Left hindlimb (tissue), 1 donor: Measurements from ENCODE around the gene KCNMB2.

ENCODE experiments used
- DNase-seq: peaks from one replicate; pipeline ENCODE4 v3.0.0-alpha.2; 2018

The KCNMB2 gene

DNA sequence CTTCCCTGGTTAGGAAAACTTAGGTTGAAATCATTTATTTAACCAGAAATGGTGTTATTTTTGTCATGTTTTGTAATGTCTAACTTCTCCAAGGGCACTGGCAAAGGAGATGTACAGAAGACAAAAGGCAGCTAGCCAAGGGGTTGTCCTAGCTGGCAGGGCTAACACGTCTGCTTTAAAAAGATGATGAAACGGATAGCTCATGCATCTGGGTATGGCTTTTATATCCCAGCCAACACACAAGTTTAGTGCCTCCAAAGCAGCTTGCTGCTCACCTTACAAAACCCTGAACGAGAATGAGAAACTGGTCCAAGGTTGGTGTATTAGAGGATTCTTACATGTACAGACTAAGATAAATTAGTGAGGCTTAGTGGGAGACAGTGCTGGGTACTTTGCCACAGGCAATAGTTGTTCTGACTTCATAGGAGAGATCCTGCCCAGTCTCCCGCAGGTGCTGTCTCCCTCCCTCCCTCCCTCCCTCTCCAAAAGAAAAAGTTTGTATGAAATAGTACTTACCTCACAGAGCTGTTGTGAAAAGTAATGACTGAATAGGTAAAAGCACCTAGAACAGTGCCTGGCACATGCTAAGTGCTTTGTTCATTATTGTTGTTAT is 47.8 kb downstream of the KCNMB2 start:
- DNase-seq: no peak

DNA sequence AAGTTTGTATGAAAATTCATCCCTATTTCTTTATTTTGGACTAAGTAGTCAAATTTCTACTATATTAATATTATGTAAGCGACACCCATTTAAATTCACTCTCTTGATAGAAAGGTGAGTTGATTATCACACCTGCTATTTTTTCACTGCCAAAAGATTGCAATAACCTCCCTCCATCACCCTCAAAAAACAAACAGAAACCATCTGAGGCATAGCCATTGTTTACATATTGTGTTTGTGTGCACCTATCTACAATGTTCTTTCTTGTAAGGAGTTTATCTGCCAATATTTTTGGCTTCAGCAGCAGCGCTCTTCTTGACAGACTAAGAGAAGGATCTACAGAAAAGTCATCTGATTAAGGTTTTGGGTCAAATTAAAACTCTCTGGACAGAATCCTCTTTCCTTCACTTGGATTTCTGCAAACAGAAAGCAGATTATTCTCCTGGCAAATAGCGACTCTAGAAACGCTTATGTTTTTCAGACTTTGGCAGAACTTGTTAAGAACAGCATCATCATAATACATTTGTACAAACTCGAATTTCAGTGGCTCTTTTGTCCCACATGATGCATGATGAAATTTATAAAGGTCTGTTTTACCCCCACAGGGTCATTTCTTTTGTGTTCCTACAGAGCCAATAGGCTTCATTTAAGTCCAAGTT is 48.6 kb downstream of the KCNMB2 start:
- DNase-seq: no peak

DNA sequence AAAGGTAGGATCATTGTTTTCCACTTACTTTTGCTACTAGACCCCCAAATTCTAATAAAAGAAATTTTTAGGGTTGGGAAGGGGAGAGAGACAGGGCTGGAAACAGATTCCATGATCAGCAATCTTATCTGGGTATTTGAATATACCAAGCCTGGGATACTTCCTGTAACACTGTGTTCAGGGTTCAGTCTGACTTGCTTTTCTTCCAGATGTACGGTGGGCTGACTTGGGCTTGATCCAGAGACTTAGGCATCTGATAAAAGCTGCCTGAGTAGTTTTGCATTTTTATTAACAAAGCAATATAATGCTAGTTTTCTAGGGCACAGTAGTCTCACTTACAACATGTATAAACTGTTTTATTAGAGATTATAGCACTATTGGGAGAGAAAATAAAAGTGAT is 49.2 kb downstream of the KCNMB2 start:
- no peak for DNase-seq

DNA sequence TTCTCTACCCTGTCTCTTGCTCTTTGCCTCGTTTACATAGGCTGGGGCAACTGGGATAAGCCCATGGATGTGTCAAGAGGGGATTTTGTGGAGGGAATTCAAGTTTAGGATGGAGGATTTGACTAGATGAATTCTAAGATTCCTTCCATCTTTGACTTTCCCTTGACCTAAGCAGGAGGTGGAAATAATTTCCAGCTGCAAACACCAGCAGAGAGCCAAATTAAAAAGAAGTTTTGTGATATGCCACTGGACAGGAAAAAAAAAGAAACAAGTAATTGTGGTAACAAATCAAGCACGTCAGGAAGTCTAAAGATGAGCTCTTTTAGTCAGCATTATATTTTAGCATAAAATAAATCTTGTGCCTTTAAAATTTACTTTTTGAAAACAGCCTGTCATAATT is 49.8 kb downstream of the KCNMB2 start:
- no peak for DNase-seq

DNA sequence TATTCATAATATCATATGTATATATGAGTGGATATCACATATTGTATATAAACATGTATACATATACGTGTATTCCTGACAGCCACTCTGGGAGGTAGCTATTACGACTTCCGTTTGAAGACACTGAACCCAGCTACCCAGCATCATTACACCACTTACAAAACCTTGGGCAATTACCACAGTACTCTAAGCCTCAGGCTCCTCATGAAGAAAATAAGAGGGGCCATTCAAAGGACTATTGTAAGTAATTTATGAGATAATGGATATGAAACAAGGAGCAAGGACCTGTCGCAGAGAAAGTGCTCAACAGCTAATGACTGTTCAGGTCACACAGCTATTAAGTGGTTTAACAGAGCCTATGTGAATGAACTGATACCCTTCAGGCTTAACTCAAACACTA is 52.4 kb downstream of the KCNMB2 start:
- DNase-seq: no peak

DNA sequence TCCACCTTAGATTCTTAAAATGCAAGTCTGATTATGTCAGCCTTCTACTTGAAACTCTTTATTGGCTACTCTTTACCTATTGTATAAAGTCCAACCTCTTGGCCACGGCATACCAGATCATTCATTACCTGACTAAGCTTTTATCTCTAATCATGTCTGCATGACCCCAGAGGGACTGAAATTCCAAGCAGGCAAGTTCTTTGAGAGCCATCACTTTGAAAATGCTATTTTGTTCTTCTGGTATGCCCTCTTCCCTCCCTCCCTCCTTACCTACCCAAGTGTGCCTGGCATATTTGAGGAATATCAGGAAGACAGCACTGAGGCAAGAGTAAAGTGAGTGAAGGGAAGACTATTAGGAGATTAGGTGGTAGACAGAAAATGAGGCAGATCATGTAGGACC is 57.5 kb downstream of the KCNMB2 start:
- no peak for DNase-seq

DNA sequence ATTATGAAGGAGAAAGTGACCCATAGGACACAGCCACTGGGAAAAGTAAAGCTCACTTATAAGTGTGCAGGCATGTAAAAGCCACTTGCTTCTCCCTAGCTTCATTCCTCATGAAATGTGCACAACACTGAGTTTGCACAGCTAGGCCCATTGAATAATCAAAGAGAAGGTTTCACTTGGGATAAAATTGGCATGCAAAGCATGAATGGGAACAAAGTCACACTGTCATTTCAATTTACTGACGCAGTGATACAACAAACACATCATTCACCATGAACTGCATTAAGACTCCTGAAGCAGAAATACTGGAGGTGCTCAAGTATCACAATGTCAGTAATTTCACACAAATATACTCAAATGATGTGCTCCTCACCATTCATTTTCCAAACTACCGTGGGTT is 61.1 kb downstream of the KCNMB2 start:
- DNase-seq: no peak

DNA sequence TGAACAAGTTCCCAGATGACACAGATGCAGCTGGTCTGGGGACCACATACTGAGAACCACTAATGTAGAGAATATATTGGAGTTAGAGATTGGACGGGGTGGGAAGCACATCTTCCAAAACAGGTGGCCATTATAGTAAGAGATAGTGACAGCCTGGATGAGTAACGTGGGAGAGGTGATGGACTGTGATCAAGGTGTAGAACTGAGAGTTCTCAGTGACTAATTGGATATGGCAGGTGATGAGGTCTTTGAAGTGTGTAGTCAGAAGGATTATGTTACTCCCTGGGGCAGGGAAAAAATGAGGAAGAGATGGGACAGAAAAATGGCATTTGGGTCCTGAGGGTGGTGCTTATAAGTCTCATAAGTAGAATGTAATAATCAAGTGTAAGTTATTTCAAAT is 66.6 kb downstream of the KCNMB2 start:
- no peak for DNase-seq

DNA sequence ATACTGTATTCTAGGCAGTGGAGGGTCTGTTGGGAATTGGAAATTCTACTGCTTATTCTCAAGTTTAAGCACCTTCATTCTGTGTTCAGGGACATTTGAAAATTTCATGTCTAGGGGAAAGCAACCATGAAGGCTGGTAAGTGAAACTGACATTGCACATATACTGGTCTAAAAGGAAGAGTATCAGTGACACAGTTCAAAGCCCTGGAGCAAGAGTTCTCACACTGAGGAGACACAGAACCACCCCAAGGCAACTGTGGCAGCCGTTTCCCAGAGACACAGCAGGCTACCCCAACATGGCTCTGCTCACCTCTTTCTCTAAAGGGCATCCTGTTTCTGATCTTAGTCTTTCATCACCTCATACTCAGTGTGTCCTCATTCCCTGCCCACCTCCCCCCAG is 67.5 kb downstream of the KCNMB2 start:
- no peak for DNase-seq

DNA sequence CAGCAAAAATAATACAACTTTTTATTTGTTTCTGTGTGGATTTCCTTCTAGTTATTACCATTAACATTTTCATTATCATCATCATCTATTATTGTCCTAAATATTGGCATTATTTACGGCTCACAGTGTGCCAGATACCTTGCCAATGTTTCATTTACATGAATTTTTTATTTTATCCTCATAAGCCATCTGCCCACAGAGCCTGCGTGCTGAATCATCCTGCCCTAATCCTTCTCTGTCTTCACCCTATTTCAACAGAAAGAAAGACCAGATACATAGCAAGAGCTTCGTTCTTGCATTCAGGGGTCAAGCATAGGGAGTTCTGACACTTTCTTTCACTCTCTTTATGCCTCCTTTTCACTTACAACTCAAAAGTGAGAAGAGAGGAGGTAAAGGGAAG is 82.0 kb downstream of the KCNMB2 start:
- no peak for DNase-seq

DNA sequence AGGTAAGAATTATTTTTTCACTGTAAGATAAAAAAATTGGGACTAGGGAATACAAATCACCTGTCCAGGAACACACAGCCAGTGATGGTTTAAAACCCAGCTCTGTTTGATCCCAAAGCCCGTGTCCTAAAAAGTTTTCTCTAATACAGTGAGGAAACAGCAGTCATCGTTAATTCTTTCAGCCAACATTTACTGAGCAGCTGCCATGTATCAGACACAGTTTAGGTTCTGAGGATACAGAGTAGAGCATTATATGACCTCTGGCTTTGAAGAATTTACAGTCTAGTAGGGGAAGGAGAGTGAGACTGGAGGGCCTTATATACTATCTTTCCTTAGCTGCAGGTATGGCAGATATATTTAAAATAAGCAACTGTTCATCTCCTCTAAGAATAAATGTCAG is 82.7 kb downstream of the KCNMB2 start:
- DNase-seq: no peak

DNA sequence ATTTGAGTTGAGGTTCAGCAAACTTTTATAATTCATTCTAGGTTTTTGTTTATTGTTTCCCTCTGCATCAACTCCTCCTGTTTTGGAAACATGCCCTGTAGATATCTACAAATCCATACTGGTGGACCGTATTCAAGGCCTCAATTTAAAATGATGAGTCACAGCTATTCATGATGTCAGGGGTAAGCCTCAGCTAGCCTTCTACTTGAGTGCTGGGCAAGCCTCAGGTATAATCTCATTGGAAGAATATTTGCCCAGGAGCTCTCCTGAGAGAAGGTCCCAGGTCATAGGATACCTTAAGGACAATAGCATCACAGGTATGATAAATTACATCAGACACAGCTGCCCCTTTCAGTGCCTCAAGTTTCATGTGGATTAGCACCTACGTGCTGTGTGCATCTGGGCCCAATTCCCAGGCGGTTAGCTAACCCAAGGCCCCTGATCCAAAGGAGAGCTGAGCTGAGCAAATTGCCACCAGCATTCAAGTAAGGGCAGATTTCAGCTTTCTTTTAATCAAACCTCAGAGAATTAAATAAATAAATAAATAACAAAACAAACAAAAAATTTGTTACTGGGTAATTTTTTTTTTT is 87.5 kb downstream of the KCNMB2 start:
- no peak for DNase-seq

DNA sequence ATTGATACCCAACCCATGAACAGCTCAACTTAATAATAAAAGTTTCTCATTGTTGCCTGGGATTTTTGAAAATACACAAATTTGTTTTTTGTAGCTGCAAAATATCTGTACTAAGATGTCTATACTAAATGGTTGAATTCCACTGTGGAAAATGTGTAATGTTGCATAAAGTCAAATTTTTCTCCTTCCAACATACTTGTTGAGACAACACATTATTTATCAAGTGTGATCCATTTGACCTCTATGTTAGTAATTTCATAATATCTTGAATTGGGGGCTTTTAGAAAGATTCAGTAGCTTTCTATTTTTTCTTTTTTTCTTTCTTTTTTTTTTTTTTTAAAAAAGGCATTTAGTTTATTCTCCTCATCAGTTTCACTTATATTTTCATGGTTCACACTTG is 88.0 kb downstream of the KCNMB2 start:
- DNase-seq: no peak

DNA sequence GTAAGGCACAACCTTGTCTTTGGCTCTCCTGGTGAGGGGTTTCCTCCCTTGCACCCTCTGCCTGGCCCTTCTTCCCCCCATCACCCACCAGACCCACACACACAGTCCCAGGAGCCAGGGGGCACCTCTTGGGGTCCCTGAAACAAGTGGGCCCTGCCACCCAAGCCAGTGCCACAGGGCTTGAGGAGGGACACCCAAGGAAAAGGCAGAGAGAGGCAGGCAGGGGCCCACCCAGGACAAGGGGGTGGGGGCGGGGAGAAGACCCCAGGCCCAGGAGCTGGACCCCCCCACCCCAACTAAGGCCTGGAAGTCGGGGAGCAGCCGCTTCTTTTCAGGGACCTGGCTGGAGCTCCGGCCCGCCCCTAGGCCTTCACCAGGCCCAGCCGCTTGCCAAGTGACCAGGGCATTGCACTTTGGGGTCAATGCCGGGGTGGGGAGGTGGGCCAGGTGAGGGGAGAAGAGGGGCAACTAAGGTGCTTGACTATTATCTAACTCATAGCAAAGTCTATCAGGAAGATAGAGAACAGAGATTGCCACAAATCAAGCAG is 88.9 kb downstream of the KCNMB2 start:
- no peak for DNase-seq

DNA sequence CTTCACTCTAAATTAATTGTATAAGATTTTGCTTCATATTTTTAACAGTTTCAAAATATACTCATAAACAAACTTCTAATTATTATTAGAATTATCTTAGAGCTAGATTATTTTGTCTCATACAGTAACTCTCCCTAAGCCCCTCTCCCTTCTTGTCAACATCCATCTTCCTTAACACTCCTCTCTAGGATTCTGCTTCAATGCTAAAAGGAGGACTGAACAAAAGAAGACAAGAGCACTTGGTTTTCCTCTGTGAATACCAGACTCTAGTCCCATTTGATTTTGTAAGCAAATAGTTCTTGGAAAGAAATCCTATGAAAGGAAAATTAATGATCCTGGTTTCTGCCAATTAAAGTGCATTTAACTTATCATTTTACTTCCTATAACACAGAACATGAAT is 91.8 kb downstream of the KCNMB2 start:
- no peak for DNase-seq

DNA sequence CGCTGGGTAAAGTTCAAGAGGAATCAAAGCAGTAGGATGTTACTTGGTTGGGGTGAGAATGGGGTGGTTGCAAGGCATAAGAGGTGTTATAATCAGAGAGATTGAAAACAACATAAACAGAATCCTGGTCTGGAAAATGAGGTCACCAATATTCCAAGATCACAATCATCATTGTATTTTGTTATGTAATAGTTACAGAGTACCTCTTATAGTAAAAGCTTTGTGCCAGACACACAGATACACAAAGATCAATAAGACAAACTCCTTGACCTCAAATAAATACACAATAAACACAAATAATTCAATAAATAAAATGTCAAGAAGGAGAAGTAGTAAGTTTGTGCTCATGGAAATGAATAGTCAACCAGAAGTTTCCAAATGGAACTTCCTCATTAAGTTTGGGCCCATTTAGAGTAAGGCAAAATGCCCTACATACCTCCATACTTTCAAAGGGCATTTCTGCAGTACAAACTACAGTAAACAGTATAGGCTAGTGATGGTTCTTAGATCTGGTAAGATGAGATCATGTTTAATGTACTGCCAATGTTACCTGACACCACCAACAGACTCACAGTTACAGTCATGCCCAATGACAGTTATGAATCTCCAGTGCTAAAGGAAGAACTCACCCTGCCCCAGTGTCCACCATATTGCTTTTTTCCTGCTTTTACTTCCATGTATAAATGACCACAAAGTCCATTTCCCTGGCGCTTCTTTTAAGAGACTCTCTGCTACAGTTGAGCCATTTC is 93.4 kb downstream of the KCNMB2 start:
- no peak for DNase-seq

DNA sequence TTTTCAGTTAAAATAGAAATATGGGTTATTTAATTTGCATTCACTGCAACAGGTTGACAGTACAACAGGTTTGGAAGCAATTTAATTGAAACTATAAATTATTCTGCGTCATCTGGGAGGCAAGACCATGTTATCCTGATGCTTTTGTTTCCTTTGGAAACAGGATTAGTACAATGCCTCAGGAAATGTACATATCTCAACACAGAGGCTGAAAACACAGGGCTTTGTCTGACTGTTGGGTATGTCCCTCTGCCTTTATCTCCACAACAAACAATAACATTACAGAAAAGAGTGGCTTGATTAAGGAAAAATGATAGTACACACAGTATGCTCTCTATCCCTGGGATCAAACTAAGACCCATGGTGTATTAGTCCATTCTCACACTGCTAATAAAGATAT is 95.7 kb downstream of the KCNMB2 start:
- no peak for DNase-seq

DNA sequence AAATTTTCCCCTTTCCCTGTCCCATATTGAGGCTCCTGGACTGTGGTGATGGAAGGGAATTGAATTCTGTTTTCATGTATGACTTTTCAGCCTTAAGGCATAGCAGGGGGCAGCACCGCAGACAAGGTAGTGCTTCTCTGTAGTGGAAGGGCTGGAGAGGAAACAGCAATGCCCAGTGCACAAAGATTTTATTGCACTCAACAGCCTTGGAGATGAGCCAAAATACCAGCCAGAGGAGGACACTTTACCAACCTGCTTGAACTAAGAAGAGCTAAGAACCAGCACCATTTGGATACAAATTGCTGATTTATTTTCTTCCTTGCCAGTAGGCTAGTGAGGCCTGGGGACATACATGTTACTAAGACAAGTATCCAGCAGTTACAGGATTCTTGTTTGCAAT is 98.7 kb downstream of the KCNMB2 start:
- DNase-seq: no peak

DNA sequence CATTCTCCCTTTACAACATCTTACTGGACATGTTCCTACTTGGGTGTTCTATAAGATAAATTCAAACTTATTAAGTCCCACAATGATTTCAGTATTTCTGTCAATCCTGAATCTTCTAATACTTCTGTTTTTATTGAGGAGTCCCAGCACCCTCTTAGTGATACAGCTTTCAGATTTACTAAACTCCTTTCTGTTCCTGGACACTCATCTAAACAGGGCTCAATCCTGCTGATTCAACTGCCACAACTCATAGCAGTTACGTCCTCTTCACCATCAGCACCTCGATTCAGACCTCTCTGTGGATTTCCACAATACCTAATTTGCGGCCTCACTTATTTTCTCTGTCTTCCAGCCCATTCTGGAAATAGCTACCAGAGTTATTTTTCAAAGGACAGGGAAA is 101.6 kb downstream of the KCNMB2 start:
- no peak for DNase-seq

DNA sequence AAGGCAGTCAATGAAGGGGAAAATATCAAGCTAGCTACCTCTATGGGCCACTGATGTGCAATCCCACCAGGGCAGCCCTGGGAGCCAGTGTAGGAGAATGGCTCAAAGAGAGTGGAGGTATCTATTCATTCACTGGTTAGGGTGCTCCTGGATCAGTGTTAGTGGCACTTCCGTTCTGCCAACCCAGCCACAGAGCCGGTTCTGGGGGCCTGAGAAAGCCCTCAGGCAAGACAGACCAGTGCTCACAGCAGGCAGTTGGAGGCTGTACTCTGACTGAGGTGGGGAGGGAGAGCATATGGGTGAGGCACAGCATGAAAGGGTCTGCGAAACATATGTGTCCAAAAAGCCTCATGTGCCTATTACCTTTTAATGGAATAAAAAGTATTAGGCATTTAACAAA is 109.3 kb downstream of the KCNMB2 start:
- no peak for DNase-seq

DNA sequence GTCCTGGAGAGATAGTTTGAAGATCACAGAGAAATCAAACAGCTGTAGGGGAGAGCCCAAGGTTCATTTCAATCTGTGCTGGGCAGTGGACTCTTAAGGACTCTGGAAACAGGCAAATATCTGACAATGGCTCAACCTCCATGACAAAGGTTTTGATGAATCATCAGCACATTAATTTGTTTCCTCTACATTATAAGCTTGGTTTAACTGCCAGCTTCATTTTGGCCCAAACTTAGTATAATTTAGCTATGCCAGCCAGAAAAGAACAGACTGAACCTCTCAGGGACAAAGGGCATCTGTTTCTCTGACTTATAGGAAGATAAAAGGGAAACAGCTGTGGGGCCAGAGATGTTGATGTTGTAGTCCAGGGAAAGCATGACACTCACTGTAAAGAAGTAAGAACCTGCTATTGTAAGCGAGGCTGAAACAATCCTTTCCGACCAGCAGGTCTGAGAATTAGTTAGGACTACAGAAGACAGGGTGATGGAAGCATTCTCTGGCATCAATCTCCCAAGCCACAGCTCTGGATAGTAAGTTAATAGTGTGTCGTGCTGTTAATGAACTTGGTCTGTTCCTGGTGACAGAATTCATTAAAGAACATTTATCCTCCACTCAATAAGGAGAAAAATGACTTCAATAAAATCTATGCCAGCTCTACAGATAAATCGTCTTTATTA is 110.1 kb downstream of the KCNMB2 start:
- no peak for DNase-seq

DNA sequence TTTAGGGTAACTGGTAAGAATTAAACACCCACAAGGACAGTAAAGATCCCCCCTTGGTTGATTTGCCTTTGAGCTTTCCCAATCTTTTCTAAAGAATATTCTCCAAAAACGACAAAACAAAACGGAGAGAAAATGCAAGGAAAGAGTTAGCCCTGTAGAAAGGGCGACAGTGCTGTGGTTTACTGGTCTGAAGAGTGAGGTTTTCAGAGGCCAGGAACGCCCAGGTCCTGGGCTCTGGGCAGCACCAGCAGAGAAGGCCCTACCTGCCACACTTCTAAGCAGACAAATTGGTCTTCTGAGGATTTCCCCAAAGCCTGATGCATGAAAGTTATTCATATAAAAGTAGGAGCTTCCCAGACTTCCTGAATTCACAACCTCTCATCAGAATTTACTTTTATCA is 119.3 kb downstream of the KCNMB2 start:
- DNase-seq: no peak

DNA sequence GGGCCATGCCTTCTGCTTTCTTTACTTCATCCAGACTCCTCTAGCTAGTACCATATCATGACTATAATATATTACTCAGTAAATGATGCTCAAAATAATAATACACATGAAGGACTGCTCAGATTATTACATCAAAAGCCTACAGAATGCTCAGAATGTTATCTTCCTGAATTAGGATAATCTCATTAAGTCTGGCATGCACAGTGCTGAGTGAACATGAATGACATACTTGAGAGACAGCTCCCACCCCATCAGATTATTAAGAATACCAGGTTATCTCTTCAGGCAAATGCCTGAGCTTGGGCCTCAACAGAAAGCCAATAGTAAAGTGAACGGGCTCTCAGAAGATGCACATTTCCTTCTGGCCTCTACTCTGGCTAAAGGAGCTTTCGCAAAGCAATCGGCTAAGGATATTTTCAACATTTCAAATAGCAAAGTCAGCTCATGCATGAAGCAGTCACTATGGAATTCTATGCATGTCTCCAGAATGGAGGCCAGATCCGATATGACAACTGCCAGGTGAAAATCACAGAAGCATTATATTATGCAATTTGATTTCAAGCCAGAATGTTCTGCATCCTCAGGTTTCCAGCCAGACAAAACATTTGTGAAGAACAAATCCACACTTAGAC is 122.6 kb downstream of the KCNMB2 start:
- DNase-seq: no peak
